B cell (primary cell): ENCODE measurements around the gene AANAT. TPM values are rescaled to one million over a fixed set of nuclear protein-coding genes. Genes with fewer than 3 reads are reported as not detected.

Experiments
- ATAC-seq: fragments of 200-7000 bp; cut with Tn5 transposase; one replicate; pipeline ENCODE4 v1.10.0; 2021; ENCODE audit warnings: low read depth, mild to moderate bottlenecking, moderate number of reproducible peaks, moderate library complexity
- CTCF ChIA-PET: fragments of 350-600 bp; sonication (Branson Sonifier 250); formaldehyde crosslinking; loops from one replicate; lab custom pipeline; 2021; ENCODE audit warnings: antibody characterized with exemption, inconsistent platforms; lab: Charles Lee
- POLR2A ChIA-PET: fragments of 350-600 bp; sonication (Branson Sonifier 250); formaldehyde crosslinking; loops from one replicate; lab custom pipeline; 2021; ENCODE audit warnings: antibody characterized with exemption; lab: Charles Lee
- DNase-seq: peaks from one replicate; pipeline ENCODE4 v3.0.0; 2013
- H2AFZ ChIP-seq: 2 replicates; pipeline ENCODE4 v1.6.1; 2012; ENCODE audit warnings: mild to moderate bottlenecking, low read depth, low read length; ENCODE audit not compliant: insufficient read depth, poor library complexity, severe bottlenecking
- H3K27ac ChIP-seq, 2 donors: 1 replicate in 1 of 2; 2 replicates in 1 of 2; pipeline ENCODE4 v1.5.1; 2012 to 2013; ENCODE audit warnings: low read length in 2 of 2, mild to moderate bottlenecking in 2 of 2, moderate library complexity in 1 of 2
- H3K27me3 ChIP-seq, 4 experiments: fragments of 200-600 bp in 1 of 4; sonication (generic) in 1 of 4; replicated peaks in 1 of 4; 1 replicate in 2 of 4; 2 replicates in 2 of 4; pipeline versions ENCODE4 v1.6.1 to v1.7.0; 2013 to 2016; ENCODE audit warnings: low read length in 3 of 4, mild to moderate bottlenecking in 2 of 4, mixed read lengths in 1 of 4, moderate library complexity in 1 of 4; ENCODE audit not compliant: insufficient read depth in 4 of 4, control insufficient read depth in 3 of 4; ENCODE audit errors: control extremely low read depth in 1 of 4
- H3K36me3 ChIP-seq, 2 experiments: replicated peaks in 1 of 2; 1 replicate in 1 of 2; 2 replicates in 1 of 2; pipeline versions ENCODE4 v1.6.1 to v1.7.1; 2013; ENCODE audit warnings: low read length in 1 of 2; ENCODE audit not compliant: insufficient read depth in 2 of 2, control insufficient read depth in 1 of 2; ENCODE audit errors: control extremely low read depth in 1 of 2, extremely low read depth in 1 of 2
- H3K4me1 ChIP-seq, 2 donors: fragments of 200-600 bp in 1 of 2; sonication (generic) in 1 of 2; 1 replicate in 1 of 2; 2 replicates in 1 of 2; pipeline versions ENCODE4 v1.5.1 to v1.6.1; 2013 to 2017; ENCODE audit warnings: low read length in 2 of 2; ENCODE audit not compliant: control insufficient read depth in 2 of 2, insufficient read depth in 2 of 2
- H3K4me2 ChIP-seq: replicated peaks from 2 replicates; pipeline ENCODE3; 2012; ENCODE audit warnings: mild to moderate bottlenecking, low read depth, low read length; ENCODE audit not compliant: poor library complexity, severe bottlenecking
- H3K4me3 ChIP-seq, 5 experiments: fragments of 200-600 bp in 1 of 5; sonication (generic) in 1 of 5; 1 replicate in 3 of 5; 2 replicates in 2 of 5; pipeline versions ENCODE4 v1.5.1 to v1.7.0; 2011 to 2016; ENCODE audit warnings: low read length in 4 of 5, mild to moderate bottlenecking in 4 of 5, low read depth in 2 of 5, control low read depth in 1 of 5, moderate library complexity in 1 of 5; ENCODE audit not compliant: insufficient read depth in 1 of 5; ENCODE audit errors: control extremely low read depth in 1 of 5, extremely low read depth in 1 of 5
- H3K79me2 ChIP-seq: fragments of 200-600 bp; sonication (generic); one replicate; pipeline ENCODE4 v1.6.0; 2016; ENCODE audit warnings: low read length; ENCODE audit not compliant: control insufficient read depth, insufficient read depth
- H3K9ac ChIP-seq: fragments of 200-600 bp; sonication (generic); 2 replicates; pipeline ENCODE4 v1.6.1; 2017; ENCODE audit warnings: mild to moderate bottlenecking, low read length, moderate library complexity
- H3K9me3 ChIP-seq, 3 donors: one replicate each; pipeline versions ENCODE4 v1.6.1 to v1.7.1; 2013; ENCODE audit warnings: low read length in 2 of 3; ENCODE audit not compliant: control insufficient read depth in 2 of 3, insufficient read depth in 1 of 3; ENCODE audit errors: control extremely low read depth in 1 of 3
- H4K20me1 ChIP-seq: 2 replicates; pipeline ENCODE4 v1.6.0; 2012; ENCODE audit warnings: mild to moderate bottlenecking, low read length; ENCODE audit not compliant: insufficient read depth, control insufficient read depth, poor library complexity, severe bottlenecking
- H3K27ac Mint-ChIP-seq: one replicate; pipeline ENCODE4 v1.8.0; 2021; ENCODE audit warnings: mixed read lengths
- H3K27me3 Mint-ChIP-seq: one replicate; pipeline ENCODE4 v1.8.0; 2021; ENCODE audit warnings: mixed read lengths
- H3K4me1 Mint-ChIP-seq: one replicate; pipeline ENCODE4 v1.8.0; 2021; ENCODE audit warnings: mixed read lengths
- H3K4me3 Mint-ChIP-seq: one replicate; pipeline ENCODE4 v1.8.0; 2021; ENCODE audit warnings: mixed read lengths
- H3K9me3 Mint-ChIP-seq: one replicate; pipeline ENCODE4 v1.8.0; 2022; ENCODE audit warnings: mixed read lengths; ENCODE audit not compliant: insufficient read depth
- CTCF ChIP-seq: fragments of 200-600 bp; IDR thresholded peaks from one replicate; pipeline ENCODE4 v1.8.0; 2022; ENCODE audit warnings: antibody characterized with exemption, mild to moderate bottlenecking
- EZH2 ChIP-seq: IDR thresholded peaks from 2 replicates; pipeline ENCODE4 v1.6.1; 2012; ENCODE audit warnings: borderline replicate concordance, low read depth, mild to moderate bottlenecking, moderate library complexity, low read length; ENCODE audit not compliant: insufficient read depth, poor library complexity, severe bottlenecking
- WGBS: methylation state at CpG from one replicate; pipeline ENCODE4 v1.1.5; 2013; ENCODE audit warnings: missing lambda C conversion rate; ENCODE audit not compliant: insufficient coverage; 5-methylcytosine and 5-hydroxymethylcytosine counted together
- intact Hi-C: fragments of 100-400 bp; cut with micrococcal nuclease; formaldehyde crosslinking; loops from one replicate; pipeline ENCODE4 v1.10.0; 2022
- polyA plus RNA-seq: library from polyadenylated mRNA; depleted of rRNA; stranded (reverse); fragments of >200 nt; gene quantifications from 2 replicates; pipeline ENCODE4 v1.2.3, GENCODE V29; 2012
- total RNA-seq, 2 donors: library from RNA; stranded (reverse); fragments of 120-200 nt in 1 of 2; gene quantifications; 1 replicate in 1 of 2; 2 replicates in 1 of 2; pipeline versions ENCODE4 v1.2.3 to v1.2.4, GENCODE V29; 2013 to 2022

AANAT gene
- total and polyA plus RNA-seq, 2 donors (not counting 1 experiment from before 2014, with no cell fraction given) = 0.42 to 0.94 TPM

- H3K9me3 ChIP-seq = no peaks in the 10 kb centered on the region
- Mint-ChIP-seq H3K27ac (peak overlapping the region; percentile 99), H3K4me1 (peaks cover 50% of the 10 kb centered on the region), H3K27me3 (no peaks in the 10 kb centered on the region), H3K9me3 (no peaks in the 10 kb centered on the region), H3K4me3 (peak overlapping the region; percentile 97)
- peaks cover 66% of the 10 kb centered on the region for H3K79me2 ChIP-seq
- CTCF ChIA-PET = interaction anchor here (0.6 to 20.8 kb wide), 22 partner anchors 8 to 382 kb away, joined by 3 to 442 read pairs (median 5); partner anchors contain the start of gene AANAT
- H3K36me3 ChIP-seq = peaks cover 0 to 21% of the 10 kb centered on the region in 2 experiments
- ATAC-seq (no peak), DNase-seq (no peak)
- TF ChIP-seq CTCF (no peak), EZH2 (no peak)
- H3K27ac ChIP-seq = peak overlapping the region; percentile 75 to 94
- peak overlapping the region; percentile 82 for H3K4me2 ChIP-seq
- no peak overlapping the region for H3K9ac ChIP-seq
- POLR2A ChIA-PET = interaction anchor here (0.6 to 22.8 kb wide), 9 partner anchors 20 to 236 kb away, joined by 3 to 478 read pairs (median 5); partner anchors contain the start of genes AANAT and UBE2O
- H3K27me3 ChIP-seq = no peaks in the 10 kb centered on the region
- peaks cover 12% of the 10 kb centered on the region for H4K20me1 ChIP-seq
- intact Hi-C loops = no loop called here
- WGBS = 86% methylated on average over 6 of the region's 8 CpGs
- peak overlapping the region; percentile 82 for H2AFZ ChIP-seq
- no peak overlapping the region for H3K4me3 ChIP-seq
- peaks cover 26 to 54% of the 10 kb centered on the region in 2 donors for H3K4me1 ChIP-seq
Observed at GRCh38 chr17:76502341-76503211, 35.2 kb downstream of the AANAT start.

- Histone ChIP-seq H3K4me2 (peak overlapping the region; percentile 16), H3K9ac (no peak overlapping the region), H3K4me1 (peaks cover 17 to 39% of the 10 kb centered on the region in 2 donors), H3K27me3 (no peaks in the 10 kb centered on the region), H3K79me2 (peaks cover 50% of the 10 kb centered on the region), H3K27ac (no peak overlapping the region), H3K4me3 (no peak overlapping the region), H3K36me3 (peaks cover 0 to 11% of the 10 kb centered on the region in 2 experiments), H4K20me1 (no peaks in the 10 kb centered on the region), H2AFZ (no peak overlapping the region), H3K9me3 (no peaks in the 10 kb centered on the region)
- DNase-seq (peak; percentile 54), ATAC-seq (no peak)
- Mint-ChIP-seq H3K9me3 (no peaks in the 10 kb centered on the region), H3K27me3 (peaks cover 2% of the 10 kb centered on the region), H3K4me1 (peaks cover 36% of the 10 kb centered on the region), H3K27ac (peak overlapping the region; percentile 85), H3K4me3 (peak overlapping the region; percentile 59)
- WGBS = 41% methylated on average over 3 of the region's 7 CpGs
- intact Hi-C loops = no loop called here
- TF ChIP-seq CTCF = no peak
- TF ChIP-seq EZH2 = no peak
- ChIA-PET CTCF (interaction anchor here (0.7 to 20.8 kb wide), 10 partner anchors 10 to 120 kb away, joined by 3 to 442 read pairs (median 7); partner anchors contain the start of gene AANAT), POLR2A (interaction anchor here (0.6 to 22.8 kb wide), 5 partner anchors 11 to 122 kb away, joined by 4 to 478 read pairs (median 6); no protein-coding TSS in a partner anchor)
Observed at GRCh38 chr17:76504117-76504516, 36.7 kb downstream of the AANAT start.
